ENCODE data around the gene EEIG1.

The EEIG1 gene

DNA sequence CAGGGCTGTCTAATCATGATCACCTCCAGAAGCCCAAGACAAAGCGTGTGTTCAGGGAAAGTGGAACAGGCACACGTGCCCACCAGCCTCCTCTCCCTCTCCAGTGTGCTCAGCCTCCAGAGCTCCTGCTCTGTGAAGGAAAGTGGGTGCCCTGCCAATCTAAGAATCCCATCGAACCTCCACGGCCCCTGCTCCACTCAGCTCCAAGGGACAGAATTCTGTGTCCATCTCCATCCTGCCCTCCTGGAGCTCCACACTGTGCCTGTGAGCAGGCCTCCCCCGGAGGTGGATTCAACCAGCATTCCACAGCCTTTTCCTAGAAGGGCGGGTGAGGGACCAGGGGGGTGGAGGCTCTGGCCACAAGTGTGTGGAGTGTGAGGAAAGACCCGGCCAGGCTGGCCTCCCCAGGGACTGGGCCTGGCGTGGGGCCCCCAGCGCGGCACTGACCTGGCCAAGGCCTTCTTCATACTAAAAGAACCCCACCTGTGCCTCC, 6.0 kb downstream of the EEIG1 start:
- DNase-seq (ENCODE audit: low spot score): no peak

DNA sequence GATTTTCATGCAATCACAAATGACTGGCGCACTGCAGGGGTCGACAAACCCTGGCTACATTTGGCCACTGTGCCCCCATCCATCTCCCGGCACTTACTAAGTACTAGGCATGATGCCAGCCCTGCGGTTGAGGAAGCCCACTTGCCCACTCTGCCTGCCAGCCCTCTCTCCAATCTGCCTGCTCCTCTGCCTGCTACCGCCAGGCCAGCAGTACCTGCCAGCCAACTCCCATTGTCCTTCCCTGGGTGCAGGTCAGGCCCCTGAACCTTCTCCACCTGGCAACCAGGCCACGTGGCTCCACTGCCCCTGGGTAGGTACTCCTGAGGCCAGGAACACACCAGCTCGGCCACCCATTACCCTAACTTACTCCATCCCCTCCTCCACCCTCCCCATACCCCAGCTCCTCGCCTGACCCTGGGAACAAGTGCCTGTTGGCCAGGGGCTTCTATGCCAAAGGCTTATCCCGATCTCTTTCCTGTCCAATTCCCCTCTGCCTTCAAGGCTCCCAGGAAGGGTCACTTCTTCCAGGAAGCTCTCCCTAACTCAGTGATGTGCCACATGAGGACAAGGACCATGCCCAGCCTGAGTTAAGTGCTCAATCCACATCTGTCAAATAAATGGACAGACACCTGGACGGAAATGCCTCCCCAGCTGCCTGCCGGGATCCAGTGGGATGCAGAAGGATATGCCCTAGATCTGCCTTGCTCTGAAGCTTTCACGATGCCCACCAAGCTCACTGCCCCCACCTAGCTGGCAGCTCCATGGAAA, 6.6 kb downstream of the EEIG1 start:
- no peak for DNase-seq (ENCODE audit: low spot score)

DNA sequence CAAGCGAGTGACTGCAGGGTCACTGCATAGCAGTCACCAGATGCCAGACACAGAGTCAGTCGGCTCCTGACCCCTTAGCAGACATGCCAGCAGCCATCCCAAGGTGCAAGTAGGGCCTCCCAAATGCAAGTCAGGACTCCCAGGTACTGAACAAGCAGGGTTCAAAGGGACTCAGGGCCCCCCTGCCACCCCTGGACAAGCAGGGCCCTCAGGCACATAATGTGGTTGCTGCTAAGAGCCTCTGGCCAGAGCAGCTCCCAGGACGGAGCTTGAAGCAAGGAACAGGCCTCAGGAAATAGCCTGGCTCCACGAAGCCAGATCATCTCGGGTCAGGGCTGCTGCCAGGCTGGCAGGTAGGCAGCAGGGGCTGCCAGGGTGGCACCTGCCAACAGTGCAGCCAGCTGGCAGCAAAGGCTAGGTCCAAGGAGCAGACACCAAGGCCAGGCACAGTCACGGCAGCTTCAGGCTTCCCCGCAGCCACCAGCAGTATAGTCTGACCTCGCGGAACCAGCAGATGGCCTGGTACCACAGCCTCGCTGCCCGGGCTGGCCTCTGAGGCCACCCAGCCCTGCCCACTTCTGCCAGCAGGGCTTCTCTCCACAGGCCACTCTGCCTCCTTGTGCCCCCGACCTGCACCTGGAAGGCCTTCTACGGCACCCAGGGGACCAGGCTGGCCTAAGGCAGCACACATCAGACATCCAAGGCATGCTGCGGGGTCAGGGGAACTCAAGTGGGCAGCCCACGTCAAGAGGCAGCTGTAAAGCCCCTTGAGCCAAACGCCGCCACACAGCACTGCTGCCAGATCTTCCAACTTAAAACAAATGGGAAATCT, 7.4 kb downstream of the EEIG1 start:
- DNase-seq (ENCODE audit: low spot score): no peak

DNA sequence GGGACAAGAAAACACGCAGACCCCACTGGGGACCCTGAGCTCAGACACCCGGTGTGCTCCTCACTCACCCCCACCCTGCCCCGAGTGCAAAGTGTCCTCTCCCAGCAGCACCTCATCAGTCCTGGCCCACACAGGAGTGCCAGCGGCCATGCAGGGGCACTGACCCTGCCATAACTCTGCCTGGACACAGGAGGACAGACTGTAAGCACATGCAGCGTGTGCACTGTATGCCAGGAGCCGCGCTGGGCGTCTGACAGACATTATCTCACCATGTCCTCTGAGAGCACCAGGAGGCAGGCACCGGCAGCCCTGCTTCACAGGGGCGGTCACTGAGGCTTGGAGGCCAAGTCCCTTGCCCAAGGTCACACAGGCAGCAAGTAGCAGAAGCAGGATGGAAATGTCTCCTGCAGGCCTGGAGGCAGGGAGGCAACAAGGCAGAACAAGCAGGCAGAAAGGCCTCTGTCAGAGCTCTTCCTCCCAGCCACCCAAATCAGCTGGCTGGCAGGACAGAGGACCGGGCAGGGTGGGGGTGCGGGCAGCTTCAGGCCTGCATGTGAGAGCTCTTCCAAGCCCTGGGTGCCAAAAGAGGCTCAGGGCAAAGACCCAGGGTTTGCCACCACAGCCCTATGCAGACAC, 8.4 kb downstream of the EEIG1 start:
- no peak for DNase-seq (ENCODE audit: low spot score)

DNA sequence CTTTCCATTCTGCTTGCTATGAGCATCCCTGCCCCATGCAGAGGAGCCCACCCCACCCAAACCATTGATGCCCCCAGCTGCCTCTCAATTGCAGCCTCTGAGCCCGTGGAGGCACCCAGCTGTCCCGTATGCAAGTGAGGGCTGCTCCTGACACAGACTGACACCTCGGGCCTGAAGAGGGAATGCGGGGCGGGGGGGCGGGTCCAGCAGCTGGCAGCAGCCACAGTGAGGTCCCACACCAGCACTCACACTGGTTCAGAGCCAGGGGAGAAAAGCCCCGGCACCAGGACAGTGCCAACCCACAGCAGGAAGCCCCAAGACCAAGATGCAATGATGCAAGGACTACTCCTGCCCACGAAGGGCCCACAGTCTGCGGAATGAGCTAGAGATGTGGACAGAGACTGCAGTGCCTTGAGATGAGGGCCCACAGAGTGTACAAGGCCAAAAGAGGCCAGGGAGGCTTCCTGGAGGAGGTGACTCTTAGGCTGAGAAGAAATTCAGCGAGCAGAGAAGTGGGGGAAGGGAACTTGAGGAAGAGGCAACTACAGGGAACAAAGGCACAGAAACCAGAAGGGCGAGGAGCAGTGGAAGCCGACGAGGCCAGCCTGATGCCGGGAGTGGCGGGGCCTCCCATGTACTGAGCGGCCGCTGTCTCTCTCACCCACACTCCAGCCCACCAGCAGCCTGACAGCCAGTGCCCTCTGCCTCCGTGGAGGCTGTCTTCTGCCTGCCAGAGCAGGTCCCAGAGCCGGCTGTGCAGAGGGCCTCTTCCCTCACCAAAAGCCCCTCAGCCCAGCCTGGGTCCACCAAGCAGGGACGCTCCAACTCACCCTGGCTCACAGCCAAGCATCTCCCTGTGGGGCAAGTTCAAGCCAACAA, 9.2 kb downstream of the EEIG1 start:
- DNase-seq (ENCODE audit: low spot score): no peak

DNA sequence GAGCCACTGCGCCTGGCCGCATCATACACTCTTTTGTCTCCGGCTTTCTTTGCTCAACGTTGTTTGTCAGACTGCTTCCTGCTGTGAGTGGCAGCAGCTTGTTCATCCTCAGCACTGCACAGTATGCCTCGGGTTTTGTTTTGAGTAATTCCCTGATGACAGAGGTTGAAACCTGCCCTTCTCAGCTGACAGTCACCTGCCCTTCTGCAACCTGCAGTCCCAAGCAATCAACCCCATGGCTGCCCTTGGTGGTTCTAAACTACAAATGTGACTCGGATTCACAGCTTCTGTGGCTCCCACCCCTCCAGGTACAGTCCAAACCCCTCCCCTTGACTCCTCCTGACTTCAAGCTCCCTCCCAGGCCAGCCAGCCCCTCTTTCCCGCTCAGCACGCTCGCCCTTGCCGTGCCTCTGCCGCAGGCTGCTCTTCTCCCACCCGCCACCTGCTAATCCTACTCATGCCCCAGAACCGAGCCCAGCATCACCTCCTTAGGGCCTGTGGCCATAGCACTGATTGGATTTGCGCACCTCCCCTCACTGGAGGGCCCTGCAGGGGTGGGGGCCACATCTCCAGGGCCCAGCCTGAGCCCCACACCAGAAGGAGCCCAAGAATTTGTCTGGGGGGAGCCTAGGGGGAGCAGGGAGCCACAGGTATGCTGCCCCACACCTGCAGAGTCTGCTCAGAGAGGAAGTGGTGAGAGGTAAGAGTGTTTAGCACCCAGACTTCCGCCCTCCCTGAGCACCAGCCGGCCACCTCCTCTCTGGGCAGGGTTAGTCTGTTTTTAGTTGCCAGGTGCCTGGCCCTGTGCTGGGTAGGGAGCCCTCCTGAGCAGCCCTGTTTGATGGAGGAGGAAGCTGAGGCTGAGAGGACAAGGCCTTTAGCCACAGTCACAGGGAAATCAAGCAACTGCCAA, 10.1 kb downstream of the EEIG1 start:
- peak; percentile 83 for DNase-seq (ENCODE audit: low spot score)

DNA sequence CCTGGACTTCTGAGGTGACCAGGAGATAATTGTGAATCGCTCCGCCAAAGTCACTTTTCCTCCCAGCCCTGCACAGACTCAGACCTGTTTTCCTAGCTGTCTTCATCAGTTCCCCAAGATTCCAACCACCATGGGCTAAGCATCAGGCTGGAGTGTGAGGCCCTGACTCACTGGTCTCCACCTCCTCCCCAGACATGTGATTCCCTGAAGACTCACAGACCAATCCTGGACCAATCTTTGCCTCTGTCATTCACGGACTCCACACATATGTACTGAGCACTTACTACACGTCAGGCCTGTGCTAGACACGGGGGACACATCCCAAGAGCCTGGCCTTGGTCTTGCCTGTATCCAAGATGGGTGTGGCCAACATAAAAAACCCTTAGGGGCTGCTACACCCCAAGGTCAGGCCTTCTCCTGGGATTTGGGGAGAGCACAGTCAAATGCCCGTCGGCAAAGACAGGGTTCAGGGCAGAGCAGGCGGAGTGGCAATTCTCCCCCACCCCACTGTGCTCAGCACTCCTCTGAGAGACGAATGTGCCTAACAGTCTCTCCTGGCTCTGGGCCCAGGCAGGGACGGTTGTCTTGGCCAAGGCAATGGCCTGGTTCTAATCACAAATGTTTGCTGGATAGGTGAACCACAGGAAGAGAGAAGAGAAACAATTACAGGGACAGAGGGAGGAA, 11.9 kb downstream of the EEIG1 start:
- no peak for DNase-seq (ENCODE audit: low spot score)

DNA sequence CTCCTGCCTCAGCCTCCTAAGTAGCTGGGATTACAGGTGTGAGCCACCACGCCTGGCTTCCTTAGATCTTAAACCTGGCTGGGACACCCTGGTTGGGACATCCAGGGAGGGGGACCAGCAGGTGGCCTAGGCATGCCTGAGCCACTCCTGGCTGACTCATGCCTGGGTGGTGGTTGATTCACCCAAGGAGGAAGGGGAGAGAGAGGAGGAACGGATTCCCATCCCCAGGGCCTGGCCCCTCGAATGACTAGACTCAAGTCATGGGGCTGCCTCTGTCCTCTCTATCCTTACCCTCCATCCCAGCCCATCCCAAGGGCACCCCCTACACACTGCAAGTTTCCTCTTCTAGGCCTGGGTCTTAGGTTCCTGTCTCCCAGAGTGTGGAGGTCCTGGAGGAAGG, 12.7 kb downstream of the EEIG1 start:
- no peak for DNase-seq (ENCODE audit: low spot score)

DNA sequence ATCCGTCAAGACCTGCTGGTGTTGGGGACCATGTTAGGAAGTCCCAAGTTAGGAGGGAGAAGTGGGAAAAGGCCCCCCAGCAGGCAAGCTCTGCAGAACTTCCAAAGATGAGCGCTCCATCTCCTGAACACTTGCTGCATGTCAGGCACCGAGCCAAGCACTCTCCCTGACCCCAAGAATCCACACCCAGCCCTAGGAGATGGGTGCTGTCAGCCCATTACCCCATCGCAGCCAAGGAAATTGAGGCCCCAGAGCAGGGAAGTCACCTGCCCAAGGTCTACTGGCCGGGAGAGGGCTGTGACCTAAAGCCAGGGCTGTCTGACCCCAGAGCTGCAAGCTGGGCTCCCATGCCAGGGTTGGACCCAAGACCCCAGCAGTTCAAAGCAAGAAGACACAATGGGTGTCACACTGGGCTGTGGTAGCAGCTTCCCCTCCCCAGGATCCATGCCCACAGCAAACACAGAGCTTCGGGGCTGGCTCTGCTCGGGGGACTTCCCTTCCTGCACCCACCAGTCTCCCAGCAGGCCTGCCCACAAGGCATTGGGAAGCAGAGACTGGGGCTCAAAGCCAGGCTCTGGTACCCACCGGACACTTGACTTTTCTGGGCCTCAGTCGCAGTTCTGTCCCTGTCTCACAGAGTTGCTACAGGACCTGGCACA, 13.5 kb downstream of the EEIG1 start:
- DNase-seq (ENCODE audit: low spot score): no peak

DNA sequence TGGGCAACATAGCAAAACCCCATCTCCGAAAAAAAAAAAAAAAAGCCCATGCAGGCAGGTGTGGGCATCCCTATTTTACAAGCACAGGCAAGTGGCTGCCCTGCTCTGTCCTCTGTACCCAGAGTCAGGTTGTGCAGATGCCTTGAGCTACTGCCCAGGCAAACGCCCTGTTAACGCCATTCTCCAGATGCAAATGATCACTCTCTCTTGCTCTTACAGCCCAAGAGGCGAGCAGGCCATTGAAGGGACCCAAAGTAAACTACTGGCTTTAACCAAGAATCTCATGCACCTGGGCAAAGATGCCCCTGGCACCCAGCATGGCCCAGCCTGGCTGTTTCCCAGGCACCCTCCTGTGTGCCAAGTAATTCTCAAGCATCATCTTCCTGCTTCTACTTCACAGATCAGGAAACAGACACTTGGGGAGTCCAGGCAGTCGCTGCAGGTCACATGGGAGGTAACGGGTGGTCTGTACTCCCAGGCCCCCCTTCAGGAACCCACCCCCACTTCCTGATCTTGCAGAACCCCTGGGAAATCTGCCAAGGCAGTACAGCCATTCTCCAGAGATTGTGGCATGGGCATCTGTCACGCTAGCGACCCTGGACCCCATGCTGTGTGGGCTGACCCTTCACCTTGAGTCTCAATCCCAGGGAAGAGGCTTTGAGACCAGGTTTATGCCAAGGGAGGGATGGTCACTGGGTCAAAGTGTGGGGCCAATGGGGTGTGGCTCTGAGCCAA, 14.2 kb downstream of the EEIG1 start:
- DNase-seq (ENCODE audit: low spot score): no peak

DNA sequence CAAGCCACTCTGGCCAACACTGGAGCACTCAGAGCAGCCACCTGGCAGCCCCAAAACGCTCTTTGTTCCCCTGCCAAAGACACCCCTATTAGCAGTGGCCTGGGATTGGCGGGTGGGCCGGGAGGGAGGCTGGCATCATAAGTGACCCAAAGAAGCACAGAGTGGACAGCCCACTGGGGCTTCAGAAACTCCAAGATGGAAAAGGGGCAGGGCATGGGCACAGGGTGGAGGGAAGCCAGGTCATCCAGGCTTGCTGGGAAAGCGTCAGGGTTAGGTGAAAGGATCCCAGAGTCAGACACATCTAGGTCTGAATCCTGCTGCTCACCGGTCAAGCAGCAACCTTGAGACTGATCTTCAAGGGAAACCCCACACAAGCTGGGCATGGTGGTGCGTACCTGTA, 14.8 kb downstream of the EEIG1 start:
- no peak for DNase-seq (ENCODE audit: low spot score)

DNA sequence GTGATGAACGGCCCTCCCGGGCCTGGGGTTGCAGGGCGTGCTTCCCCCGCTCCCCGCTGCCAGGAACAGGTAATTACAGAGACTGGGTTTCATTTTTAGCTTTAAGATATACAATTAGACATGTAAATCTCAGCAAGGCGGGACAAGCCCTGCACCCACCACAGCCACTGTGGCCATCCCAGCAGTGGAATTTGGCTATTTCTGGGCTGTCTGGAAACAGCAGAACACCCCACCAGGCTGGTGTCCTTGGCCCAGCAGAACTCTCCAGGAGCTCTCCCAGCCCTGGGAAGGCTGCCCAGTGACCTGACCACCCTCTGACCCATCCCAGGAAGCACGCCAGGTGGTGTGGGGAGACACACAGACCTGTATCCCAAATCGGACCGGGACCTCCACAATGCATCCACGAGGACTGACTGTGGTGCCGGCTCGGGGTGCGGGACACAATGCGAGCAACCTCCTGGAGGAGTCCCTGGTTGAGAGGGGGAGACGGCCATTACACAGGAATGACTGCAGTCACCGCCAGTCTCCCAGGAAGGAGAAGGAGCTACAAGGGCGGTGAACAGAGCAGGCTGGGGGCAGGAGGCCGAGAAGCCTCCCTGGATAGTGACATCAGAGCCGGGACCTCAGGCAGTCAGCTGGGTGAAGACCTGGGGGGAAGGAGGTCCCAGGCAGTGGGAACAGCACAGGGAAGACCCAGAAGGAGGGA, 17.3 kb downstream of the EEIG1 start:
- no peak for DNase-seq (ENCODE audit: low spot score)

DNA sequence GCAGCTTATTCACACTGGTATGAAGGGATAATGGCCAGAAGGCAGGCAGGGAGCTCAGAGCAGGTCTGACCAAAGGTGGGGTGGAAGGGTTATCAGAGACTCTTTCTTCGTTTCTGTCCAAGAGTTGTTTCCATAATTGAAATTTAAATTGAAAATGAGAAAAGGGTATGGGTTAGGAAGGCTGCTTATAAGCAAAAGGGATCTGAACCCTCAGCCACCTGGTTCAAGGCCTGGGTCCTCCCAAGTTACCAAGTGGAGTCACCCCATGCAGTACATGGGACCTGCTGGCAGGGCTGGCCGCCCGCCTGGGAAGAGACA, 17.8 kb downstream of the EEIG1 start:
- DNase-seq (ENCODE audit: low spot score): no peak

DNA sequence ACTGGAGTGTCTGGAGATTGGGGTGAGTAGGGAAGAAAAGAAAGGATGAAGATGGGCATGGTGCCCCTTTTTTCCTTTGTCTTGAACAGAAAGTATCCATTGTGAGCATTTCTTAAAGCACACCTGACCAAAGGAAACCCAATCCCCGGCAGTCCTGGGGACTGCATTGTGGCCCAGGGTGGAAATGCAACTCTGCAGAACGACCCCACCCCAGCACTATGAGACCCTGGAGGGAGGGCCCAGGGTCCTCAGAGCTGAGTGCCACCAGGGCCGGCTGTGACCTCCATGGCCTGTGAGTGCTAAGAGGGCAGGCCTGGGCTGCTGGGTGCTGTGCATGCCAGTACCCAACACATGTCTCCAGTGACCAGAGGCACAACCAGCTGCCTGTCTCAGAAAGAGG, 18.5 kb downstream of the EEIG1 start:
- DNase-seq (ENCODE audit: low spot score): no peak

DNA sequence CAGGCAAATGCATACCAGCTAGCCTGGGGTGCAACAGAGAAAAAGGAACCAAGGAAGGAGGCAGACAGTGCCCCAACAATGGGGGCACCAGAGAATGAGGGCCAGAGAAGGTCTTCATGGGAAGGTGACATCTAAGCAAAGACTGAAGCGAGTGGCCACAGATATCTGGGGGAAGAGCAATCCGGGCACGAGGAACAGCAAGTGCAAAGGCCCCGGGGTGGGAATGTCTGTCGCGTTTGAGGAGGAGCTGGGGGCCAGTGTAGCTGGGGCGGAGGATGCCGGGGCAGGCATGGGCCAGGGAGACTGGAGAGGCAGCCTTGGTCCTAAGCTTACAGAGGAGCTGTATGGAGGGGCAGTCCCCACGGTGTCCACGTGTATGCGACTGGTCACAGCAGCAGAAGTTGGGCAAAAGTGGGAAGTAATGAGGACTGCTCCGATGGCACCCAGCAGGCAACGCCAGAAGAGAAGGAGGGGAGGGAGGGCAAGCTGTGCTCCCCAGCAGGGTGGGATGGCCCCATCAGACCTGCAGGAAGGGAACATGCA, 19.1 kb downstream of the EEIG1 start:
- no peak for DNase-seq (ENCODE audit: low spot score)

DNA sequence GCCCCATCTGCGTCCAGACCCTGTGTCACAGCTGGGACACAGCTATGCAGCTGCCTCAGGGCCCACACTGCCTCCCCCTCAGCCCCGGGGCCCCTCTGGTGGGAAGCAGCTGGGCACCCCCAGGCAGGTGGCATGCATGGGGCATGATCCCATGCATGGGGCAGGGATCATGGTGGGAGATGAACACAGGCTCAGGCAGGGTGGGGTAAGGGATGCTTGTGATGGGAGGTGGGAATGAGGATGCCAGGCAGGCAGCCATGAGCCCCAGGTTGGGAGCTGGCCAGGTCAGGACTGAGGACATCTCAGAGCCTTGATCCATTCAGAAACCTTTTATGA, 19.7 kb downstream of the EEIG1 start:
- no peak for DNase-seq (ENCODE audit: low spot score)

DNA sequence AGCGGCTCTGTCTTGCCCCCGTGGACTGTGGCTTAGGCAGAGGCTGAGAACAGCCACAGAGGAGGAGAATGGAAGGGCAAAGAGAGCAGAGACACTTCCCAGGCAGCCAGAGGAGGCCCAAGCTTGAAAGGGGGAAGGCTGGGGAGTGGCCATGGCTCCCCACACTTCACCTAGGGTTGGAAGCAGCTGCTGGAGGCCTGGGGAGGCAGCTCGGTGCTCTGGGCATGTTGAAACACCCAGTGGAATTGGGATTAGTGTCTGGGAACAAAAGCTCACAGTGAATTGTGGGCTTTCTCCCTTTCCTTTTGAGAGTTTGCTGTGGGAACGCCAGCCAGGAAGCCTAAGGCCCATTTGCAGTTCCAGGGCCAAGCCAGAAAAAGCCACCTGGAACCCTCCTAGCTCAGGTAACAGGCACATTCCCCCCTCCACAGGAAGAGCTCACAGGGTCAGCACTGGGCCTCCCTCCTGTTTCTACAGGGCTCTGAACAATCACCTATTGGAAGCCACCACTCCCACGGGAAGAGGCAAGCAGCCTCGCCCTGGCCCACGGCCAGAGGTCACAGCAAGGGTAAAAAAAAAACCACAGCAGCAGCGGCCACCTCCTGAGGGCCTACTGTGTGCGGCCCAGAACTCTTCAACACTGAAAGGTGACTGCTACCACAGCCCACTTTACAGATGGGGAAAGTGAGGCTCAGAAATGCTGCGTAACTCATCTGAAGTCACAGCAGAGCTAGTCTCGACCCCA, 20.2 kb downstream of the EEIG1 start:
- DNase-seq (ENCODE audit: low spot score): no peak
